Measurements from ENCODE around the gene MADD.

DNA sequence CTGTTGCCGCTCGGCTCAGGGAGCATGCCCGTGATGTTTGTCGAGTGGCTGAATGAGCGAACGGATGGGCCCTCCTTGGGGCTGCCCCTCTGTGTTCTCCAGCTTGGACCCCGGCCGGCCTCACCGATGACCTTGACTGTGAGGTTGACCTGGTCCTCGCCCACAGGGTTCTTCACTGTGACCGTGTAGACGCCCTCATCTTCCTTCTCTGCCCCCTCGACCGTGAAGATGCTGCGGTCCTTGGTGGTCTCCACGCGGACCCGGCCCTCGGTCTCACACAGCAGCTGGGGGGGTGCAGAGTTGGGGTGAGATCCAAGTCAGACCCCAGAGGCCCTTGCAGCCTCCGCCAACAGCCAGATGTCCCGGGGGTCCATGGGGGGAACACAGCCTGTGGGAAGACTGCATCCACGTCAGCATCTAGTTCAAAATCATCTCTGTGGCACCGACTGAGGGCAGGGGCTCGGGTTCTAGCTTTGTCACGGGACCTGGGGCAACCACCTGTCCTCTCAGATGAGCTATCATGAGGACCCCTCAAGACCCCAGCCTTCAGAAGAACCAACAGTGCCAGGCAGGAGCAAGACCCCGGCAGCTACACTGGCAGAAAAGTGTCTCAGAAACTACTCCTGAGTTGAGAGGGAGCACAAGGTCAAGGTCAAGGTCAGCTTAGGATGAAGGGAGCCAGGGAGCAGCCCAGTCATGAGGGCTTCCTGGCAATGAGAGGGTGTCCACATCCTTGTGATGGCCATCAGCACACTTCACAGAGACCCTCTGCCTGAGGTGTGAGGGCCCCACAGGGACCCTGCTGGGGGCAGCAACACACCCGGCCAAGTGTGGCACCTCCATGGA lies 68.7 kb downstream of the MADD start:
- TF ChIP-seq, protein P1, sequence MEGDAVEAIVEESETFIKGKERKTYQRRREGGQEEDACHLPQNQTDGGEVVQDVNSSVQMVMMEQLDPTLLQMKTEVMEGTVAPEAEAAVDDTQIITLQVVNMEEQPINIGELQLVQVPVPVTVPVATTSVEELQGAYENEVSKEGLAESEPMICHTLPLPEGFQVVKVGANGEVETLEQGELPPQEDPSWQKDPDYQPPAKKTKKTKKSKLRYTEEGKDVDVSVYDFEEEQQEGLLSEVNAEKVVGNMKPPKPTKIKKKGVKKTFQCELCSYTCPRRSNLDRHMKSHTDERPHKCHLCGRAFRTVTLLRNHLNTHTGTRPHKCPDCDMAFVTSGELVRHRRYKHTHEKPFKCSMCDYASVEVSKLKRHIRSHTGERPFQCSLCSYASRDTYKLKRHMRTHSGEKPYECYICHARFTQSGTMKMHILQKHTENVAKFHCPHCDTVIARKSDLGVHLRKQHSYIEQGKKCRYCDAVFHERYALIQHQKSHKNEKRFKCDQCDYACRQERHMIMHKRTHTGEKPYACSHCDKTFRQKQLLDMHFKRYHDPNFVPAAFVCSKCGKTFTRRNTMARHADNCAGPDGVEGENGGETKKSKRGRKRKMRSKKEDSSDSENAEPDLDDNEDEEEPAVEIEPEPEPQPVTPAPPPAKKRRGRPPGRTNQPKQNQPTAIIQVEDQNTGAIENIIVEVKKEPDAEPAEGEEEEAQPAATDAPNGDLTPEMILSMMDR (IDR thresholded peaks at IDR 0.05): no peak
- TF ChIP-seq POLR2A (IDR thresholded peaks at IDR 0.05): no peak
